Measurements from ENCODE around the gene AVL9.
"Not testable (repeated sequence)": the region's sequence is repeated elsewhere in the genome, so short reads cannot be mapped to it uniquely, and the experiment has no call there.

Gene AVL9

DNA sequence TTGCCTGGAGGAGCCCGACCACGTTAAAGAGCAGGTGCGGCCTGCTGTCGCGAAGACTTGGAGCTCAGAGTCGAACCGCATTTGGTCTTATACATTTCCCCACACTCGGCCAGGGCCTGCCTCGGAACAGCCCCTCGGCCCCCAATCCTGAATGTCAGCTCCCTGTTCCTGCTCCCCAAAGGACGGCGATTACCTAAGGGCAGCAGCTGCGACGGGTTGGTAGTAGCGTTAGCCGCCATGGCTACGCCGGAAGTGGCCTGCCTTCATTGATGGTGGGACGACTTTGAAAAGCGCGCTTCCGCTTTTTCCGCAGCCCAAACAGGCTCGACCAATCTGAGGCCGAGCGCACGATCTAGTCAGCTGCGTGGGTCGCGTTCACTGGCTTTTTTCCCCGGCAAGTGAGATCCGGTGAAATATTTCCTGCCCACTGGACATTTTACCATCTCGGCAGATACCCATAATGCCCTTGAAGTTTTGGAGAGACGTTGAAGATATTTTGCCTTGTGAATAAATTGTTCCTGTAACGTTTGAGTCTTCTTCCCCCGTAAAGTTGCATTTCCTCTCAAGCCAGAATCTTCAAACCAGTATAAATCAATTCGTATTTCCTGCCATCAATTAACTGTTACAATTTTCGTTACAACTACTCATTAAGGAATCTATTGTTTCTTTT is 5.0 kb upstream of the AVL9 start, which contains the start of gene LSM5:
Gene LSM5 (minus strand): TSS at position 254 of the 670 bp plus-strand sequence. CDS start 15 bp downstream, at position 239.
- ChIA-PET POLR2A (no interaction called here), CTCF (interaction anchor here (0.6 to 1.6 kb wide), 6 partner anchors 10 to 618 kb away, joined by 3 to 5 read pairs (median 4); no protein-coding TSS in a partner anchor)
- peak; percentile 83 for DNase-seq (ENCODE audit: extremely low spot score)
- TF ChIP-seq, protein P1, sequence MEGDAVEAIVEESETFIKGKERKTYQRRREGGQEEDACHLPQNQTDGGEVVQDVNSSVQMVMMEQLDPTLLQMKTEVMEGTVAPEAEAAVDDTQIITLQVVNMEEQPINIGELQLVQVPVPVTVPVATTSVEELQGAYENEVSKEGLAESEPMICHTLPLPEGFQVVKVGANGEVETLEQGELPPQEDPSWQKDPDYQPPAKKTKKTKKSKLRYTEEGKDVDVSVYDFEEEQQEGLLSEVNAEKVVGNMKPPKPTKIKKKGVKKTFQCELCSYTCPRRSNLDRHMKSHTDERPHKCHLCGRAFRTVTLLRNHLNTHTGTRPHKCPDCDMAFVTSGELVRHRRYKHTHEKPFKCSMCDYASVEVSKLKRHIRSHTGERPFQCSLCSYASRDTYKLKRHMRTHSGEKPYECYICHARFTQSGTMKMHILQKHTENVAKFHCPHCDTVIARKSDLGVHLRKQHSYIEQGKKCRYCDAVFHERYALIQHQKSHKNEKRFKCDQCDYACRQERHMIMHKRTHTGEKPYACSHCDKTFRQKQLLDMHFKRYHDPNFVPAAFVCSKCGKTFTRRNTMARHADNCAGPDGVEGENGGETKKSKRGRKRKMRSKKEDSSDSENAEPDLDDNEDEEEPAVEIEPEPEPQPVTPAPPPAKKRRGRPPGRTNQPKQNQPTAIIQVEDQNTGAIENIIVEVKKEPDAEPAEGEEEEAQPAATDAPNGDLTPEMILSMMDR (IDR thresholded peaks at IDR 0.05; ENCODE audit: control extremely low read depth, extremely low read depth, low read depth, missing control alignments): no peak

DNA sequence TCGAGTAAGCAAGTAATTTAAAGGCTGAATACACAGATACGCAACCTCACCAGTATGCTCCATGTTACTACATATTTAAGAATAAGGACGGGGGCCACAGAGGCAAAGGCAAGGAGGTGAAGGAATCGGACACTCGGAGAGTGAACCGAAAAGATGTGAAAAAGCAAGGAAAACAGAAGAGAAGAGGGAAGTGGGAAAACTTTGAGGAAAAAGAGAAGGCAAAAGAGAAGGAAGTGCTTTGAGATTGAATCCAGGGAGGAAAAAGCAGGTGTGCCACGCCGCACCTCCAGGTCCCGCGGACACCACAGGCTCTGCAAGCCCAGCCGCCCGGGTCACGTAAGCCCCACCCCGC is 367 bp upstream of the AVL9 start:
- POLR2A ChIA-PET: no interaction called here
- TF ChIP-seq, protein P1 (IDR thresholded peaks at IDR 0.05; ENCODE audit: control extremely low read depth, extremely low read depth, low read depth, missing control alignments): no peak
- DNase-seq (ENCODE audit: extremely low spot score): no peak
- CTCF ChIA-PET: interaction anchor here (1.2 to 1.6 kb wide), 2 partner anchors 9 to 614 kb away, joined by 4 to 5 read pairs; partner anchors contain the start of gene RP9

DNA sequence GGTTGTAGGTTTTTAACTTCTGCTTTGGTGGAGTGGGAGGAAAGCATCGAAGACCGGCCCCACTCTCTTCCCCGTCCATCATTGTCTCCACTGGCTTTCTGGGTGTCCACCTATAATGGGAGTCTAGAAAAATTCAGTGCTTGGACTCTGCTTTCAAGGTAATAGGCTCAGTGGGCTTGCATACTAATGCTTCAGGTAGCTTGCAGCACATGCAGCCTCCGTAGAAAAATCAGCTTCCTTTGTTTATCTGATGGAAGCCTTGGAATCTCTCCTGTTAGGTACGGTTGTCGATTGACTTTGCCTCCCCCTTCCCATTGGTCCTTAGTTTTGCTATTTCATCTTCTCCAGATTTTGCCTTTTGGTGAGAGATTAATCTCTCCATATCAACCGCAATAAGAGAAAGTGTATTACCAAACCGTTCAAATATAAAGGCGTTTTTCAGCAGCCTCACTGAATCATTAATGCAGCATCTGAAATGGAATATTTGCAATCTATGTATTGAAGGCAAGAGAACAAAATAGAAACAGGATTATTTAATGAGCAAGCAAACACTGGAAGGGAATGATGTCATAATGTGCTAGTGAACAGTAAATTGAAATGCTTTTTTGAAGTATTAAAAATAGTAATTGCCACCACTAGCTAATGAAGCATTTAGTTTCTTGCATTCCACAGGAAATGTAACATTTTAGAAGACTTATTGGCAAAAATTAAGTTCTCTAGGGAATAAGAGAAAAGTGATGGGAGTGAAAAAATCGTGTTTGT is 944 bp downstream of the AVL9 start:
- CTCF ChIA-PET: interaction anchor here (0.6 to 1.6 kb wide), 7 partner anchors 10 to 613 kb away, joined by 3 to 5 read pairs (median 3); partner anchors contain the start of gene RP9
- DNase-seq (ENCODE audit: extremely low spot score): no peak
- TF ChIP-seq, protein P1 (IDR thresholded peaks at IDR 0.05; ENCODE audit: control extremely low read depth, extremely low read depth, low read depth, missing control alignments): no peak
- POLR2A ChIA-PET: interaction anchor here (0.6 to 1.1 kb wide), 3 partner anchors 9 to 566 kb away, joined by 3 to 7 read pairs (median 3); partner anchors contain the start of gene NT5C3A

DNA sequence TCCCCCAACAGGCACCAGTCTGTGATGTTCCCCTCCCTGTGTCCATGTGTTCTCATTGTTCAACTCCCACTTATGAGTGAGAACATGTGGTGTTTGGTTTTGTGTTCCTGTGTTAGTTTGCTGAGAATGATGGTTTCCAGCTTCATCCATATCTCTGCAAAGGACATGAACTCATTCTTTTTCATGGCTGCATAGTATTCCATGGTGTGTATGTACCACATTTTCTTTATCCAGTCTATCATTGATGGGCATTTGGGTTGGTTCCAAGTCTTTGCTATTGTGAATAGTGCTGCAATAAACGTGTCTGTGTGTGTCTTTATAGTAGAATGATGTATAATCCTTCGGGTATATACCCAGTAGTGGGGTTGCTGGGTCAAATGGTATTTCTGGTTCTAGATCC is 4.5 kb downstream of the AVL9 start:
- POLR2A ChIA-PET; DNase-seq (ENCODE audit: extremely low spot score): not testable (repeated sequence)
- CTCF ChIA-PET: interaction anchor here (1.2 to 1.3 kb wide), 2 partner anchors 20 to 46 kb away, joined by 3 to 4 read pairs; no protein-coding TSS in a partner anchor

DNA sequence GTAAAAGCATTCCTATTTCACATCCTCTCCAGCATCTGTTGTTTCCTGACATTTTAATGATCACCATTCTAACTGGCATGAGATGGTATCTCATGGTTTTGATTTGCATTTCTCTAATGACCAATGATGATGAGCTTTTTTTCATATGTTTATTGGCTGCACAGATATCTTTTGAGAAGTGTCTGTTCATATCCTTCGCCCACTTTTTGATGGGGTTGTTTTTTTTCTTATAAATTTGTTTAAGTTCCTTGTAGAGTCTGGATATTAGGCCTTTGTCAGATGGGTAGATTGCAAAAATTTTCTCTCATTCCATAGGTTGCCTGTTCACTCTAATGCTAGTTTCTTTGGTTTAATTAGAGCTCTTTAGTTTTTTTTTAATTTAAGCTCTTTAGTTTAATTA is 4.9 kb downstream of the AVL9 start:
- POLR2A ChIA-PET; DNase-seq (ENCODE audit: extremely low spot score): not testable (repeated sequence)
- CTCF ChIA-PET: interaction anchor here (1.1 to 1.3 kb wide), 3 partner anchors 9 to 45 kb away, joined by 3 to 5 read pairs (median 4); partner anchors contain the start of gene LSM5

DNA sequence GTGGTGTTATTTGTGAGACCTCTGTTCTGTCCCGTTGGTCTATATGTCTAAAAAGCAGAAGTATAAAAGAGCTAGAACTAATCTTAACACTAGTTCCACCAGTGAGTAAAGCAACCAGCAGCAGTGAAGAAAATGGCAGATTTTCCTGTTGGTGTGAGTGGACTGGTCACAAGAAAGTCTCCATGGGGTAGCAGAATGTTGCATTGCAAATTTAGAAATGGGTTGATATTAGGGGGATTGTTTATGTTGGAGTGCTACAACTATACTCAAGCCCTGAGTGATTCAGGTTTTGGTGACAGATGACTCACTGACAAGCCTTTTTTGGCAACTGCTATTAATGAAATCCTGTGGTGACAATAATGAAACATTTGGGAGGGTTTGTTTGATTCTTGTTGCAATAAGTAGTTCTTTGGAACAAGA is 5.6 kb downstream of the AVL9 start:
- TF ChIP-seq, protein P1 (IDR thresholded peaks at IDR 0.05; ENCODE audit: control extremely low read depth, extremely low read depth, low read depth, missing control alignments): no peak
- ChIA-PET CTCF (interaction anchor here (1.1 to 1.3 kb wide), 3 partner anchors 10 to 44 kb away, joined by 3 to 5 read pairs (median 4); partner anchors contain the start of gene LSM5), POLR2A (no interaction called here)
- no peak for DNase-seq (ENCODE audit: extremely low spot score)

DNA sequence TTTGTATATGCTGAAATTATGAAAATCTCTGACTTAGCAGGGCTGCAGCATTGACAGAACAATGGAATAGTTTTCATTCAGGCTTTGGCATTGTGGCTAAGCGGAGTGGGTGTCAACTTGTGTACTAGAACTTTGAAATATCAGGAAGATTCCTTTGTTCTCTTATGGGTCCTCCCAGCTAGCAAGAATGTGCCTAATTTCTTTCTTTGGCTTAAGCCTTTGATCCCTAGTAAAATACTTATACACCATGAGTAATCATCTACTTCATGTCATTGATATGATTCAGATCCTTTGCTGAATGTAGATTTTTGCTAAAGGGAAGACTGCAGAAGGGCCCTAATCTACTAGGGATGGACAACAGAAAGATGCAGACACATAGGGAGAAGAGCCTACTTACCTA is 6.2 kb downstream of the AVL9 start:
- DNase-seq (ENCODE audit: extremely low spot score): no peak
- CTCF ChIA-PET: no interaction called here
- POLR2A ChIA-PET: no interaction called here
- TF ChIP-seq, protein P1 (IDR thresholded peaks at IDR 0.05; ENCODE audit: control extremely low read depth, extremely low read depth, low read depth, missing control alignments): no peak
